Heart left ventricle (tissue), 13 donors: ENCODE measurements around the gene RSPO4.

ENCODE experiments used
- POLR2A ChIP-seq, 2 donors: fragments of 450-650 bp; IDR thresholded peaks; one replicate each; pipeline ENCODE4 v1.6.1; 2017; ENCODE audit warnings: antibody characterized with exemption in 2 of 2, mild to moderate bottlenecking in 2 of 2, moderate library complexity in 2 of 2
- TF ChIP-seq, protein P1 (sequence below), 12 donors: fragments of 200-600 bp; sonication (generic) in 4 of 12; IDR thresholded peaks; one replicate each; pipeline versions ENCODE4 v1.5.0 to v1.8.0; 2018 to 2022; ENCODE audit warnings: antibody characterized with exemption in 12 of 12, mild to moderate bottlenecking in 5 of 12
- donor health status: ischemic (EF 13 %, LVEDD 7.1; RV severe dilation, severe dysfunction).
- donor health status: DM: no; HTN: yes; CAD: no.
- donor health status: DM: no; HTN: no; CAD: no.
- donor health status: ischemic (EF 25% LVEDD 6.9; RV normal size, moderate dysfunction).
- donor health status: ischemic (EF 25% LVEDD 5.7; RV mildly dilated, moderate dysfunction).
- donor health status: ischemic (EF 35%, LVEDD 5.7; RV mildly dilated, moderate dysfunction).
- donor health status: nonischemic (EF 11% LVEDD 7.7; RV severe dilation, severe dysfunction).
- donor health status: DM: yes; HTN: yes; CAD: no.
- donor health status: PGD.
- donor health status: ischemic (EF 29% LVEDD 5.4; RV normal size, mild dysfunction).
- donor health status: nonischemic (EF 23%, LVEDD 6.1; RV moderate dilation, normal function).

DNA sequence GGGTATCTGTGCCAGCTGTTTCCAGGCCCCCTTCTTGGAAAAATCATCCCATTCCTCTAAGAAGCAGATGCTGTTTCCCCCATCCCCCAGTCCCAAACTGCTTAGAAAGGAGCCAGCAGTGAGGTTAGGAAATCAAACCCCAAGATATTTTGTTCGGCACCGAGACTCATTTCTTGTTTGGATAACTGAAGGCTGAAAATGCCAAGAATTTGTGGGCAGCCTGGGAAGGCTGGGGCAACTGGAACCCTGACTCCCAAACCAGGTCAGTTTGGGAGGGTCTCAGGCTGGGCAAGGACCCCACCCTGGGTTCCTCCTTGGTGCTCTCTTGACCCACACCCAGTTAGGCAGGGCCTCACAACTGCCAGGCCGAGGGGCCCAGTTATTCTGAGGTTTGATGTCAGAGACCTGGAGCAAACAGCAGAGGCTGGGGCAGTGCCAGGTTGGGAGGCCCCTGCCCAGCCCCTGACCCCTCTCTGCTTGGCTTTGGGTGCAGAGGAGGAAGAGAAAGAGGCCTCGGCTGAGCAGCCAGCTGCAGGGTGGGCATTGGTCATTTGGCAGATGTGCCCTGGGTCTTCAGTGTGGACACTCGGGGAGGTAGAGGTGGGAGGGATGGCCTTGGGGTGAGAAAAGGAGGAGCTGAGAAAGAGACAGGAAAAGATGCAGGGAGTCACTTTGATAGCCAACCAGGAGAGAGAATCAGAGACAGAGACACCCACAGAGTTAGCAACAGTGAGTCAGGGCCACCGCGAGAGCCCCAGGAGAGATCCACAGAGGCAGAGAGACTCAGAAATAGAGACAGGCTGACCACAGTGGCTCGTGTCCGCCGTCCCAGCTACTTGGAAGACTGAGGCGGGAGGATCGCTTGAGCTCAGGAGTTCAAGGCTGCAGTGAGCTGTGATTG lies 91.0 kb downstream of the RSPO4 start:
- TF ChIP-seq, protein P1, sequence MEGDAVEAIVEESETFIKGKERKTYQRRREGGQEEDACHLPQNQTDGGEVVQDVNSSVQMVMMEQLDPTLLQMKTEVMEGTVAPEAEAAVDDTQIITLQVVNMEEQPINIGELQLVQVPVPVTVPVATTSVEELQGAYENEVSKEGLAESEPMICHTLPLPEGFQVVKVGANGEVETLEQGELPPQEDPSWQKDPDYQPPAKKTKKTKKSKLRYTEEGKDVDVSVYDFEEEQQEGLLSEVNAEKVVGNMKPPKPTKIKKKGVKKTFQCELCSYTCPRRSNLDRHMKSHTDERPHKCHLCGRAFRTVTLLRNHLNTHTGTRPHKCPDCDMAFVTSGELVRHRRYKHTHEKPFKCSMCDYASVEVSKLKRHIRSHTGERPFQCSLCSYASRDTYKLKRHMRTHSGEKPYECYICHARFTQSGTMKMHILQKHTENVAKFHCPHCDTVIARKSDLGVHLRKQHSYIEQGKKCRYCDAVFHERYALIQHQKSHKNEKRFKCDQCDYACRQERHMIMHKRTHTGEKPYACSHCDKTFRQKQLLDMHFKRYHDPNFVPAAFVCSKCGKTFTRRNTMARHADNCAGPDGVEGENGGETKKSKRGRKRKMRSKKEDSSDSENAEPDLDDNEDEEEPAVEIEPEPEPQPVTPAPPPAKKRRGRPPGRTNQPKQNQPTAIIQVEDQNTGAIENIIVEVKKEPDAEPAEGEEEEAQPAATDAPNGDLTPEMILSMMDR (IDR thresholded peaks at IDR 0.05): no peak
- no peak for TF ChIP-seq POLR2A (IDR thresholded peaks at IDR 0.05)
